Activated B cell treated with CpG ODN at 0.5 μM for 24 hours (primary cell): ENCODE data around the gene RAPGEF4. TPM values are rescaled to one million over a fixed set of nuclear protein-coding genes. Genes with fewer than 3 reads are reported as not detected.

Experiments
- ATAC-seq: fragments of 200-7000 bp; cut with Tn5 transposase; one replicate; pipeline ENCODE4 v1.10.0; 2021; ENCODE audit warnings: low read depth, mild to moderate bottlenecking, moderate library complexity
- CTCF ChIA-PET: fragments of 350-600 bp; sonication (Branson Sonifier 250); formaldehyde crosslinking; loops from one replicate; lab custom pipeline; 2021; ENCODE audit warnings: antibody characterized with exemption; lab: Charles Lee
- POLR2A ChIA-PET: fragments of 350-600 bp; sonication (Branson Sonifier 250); formaldehyde crosslinking; loops from one replicate; lab custom pipeline; 2021; ENCODE audit warnings: antibody characterized with exemption; lab: Charles Lee
- DNase-seq: peaks from one replicate; pipeline ENCODE4 v3.0.0; 2022
- H3K27ac Mint-ChIP-seq: one replicate; pipeline ENCODE4 v1.8.0; 2020; ENCODE audit warnings: mixed read lengths
- H3K27me3 Mint-ChIP-seq: one replicate; pipeline ENCODE4 v1.8.0; 2021; ENCODE audit warnings: mixed read lengths
- H3K36me3 Mint-ChIP-seq: one replicate; pipeline ENCODE4 v1.8.0; 2021; ENCODE audit warnings: low read depth, mixed read lengths
- H3K4me1 Mint-ChIP-seq: one replicate; pipeline ENCODE4 v1.8.0; 2021; ENCODE audit warnings: mixed read lengths
- H3K4me3 Mint-ChIP-seq: one replicate; pipeline ENCODE4 v1.8.0; 2020; ENCODE audit warnings: mild to moderate bottlenecking, mixed read lengths
- H3K9me3 Mint-ChIP-seq: one replicate; pipeline ENCODE4 v1.8.0; 2020; ENCODE audit warnings: mixed read lengths
- intact Hi-C: fragments of 100-400 bp; cut with micrococcal nuclease; formaldehyde crosslinking; loops from one replicate; pipeline ENCODE4 v1.15.1; 2024
- total RNA-seq: library from RNA; stranded (reverse); gene quantifications from 2 replicates; pipeline ENCODE4 v1.2.3, GENCODE V29; 2022
- TF ChIP-seq, protein P1 (sequence below): fragments of 200-600 bp; IDR thresholded peaks from one replicate; pipeline ENCODE4 v1.8.0; 2022; ENCODE audit warnings: antibody characterized with exemption, mild to moderate bottlenecking

Gene RAPGEF4
- total RNA-seq, 1 donor from 2014 or later: not detected

DNA sequence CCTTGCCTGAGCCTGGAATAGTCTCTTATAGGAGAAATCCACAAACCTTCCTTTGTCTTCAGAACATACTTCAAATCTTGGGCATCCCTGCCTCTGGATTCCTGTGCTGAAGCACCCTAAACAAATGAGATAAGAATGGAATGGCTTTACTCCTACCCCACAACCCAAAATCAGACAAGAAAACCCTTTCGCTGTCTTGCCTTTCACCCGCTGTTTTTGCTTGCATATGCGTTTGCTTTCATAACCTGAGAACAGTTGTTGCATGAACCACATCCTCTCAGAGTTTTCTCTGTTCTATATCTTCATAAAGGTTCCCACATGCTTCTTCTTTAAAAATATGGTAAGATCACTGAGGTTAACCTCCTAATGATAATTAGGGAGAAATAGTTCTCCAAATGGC is 207.9 kb downstream of the RAPGEF4 start:
- Mint-ChIP-seq H3K9me3 (peaks cover 4% of the 10 kb centered on the region), H3K27ac (no peak overlapping the region), H3K27me3 (peaks cover 19% of the 10 kb centered on the region), H3K4me1 (no peaks in the 10 kb centered on the region), H3K4me3 (no peak overlapping the region), H3K36me3 (no peaks in the 10 kb centered on the region)
- CTCF ChIA-PET: no interaction called here
- TF ChIP-seq, protein P1, sequence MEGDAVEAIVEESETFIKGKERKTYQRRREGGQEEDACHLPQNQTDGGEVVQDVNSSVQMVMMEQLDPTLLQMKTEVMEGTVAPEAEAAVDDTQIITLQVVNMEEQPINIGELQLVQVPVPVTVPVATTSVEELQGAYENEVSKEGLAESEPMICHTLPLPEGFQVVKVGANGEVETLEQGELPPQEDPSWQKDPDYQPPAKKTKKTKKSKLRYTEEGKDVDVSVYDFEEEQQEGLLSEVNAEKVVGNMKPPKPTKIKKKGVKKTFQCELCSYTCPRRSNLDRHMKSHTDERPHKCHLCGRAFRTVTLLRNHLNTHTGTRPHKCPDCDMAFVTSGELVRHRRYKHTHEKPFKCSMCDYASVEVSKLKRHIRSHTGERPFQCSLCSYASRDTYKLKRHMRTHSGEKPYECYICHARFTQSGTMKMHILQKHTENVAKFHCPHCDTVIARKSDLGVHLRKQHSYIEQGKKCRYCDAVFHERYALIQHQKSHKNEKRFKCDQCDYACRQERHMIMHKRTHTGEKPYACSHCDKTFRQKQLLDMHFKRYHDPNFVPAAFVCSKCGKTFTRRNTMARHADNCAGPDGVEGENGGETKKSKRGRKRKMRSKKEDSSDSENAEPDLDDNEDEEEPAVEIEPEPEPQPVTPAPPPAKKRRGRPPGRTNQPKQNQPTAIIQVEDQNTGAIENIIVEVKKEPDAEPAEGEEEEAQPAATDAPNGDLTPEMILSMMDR: no peak
- POLR2A ChIA-PET: no interaction called here
- DNase-seq (no peak), ATAC-seq (no peak)
- intact Hi-C loops: no loop called here

DNA sequence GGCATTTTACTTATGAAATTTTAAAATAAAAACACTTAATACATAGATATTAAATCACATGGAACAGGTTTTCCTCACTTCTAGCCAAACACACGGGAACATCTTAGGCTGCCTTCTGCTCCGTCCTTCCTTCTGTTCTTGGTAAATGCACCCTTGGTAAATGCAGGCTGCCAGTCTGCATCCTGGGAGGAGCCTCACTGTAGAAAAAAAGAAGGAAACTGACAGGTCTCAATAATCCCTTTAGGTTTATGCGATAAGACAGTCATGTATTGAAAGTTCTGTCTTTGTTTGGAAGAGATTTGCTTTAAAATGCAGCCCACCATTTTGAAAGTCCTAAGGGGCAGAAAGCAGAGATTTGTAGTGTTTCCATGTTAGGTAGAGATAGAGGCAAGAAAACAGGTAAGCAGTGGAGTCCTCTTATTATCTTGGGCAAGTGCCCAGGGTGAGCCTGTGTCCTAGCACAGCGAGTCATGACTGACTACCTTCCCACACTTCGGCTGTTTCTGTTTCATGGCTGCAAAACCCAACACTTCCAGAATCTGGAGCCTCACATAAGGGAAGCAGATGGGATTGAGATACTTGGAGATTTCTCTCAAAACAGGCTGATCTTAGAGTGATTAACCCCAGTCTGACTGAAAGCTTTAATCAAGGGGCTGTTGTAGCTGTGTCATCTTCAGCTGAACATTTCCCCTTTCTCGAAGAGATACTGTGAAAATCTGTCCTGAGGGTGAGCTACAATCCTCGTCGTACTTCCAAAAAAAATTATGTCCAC is 208.6 kb downstream of the RAPGEF4 start:
- peaks cover 4% of the 10 kb centered on the region for H3K9me3 Mint-ChIP-seq
- H3K27me3 Mint-ChIP-seq: peaks cover 17% of the 10 kb centered on the region
- DNase-seq (no peak), ATAC-seq (no peak)
- no peak overlapping the region for H3K4me3 Mint-ChIP-seq
- intact Hi-C loops: no loop called here
- CTCF ChIA-PET: no interaction called here
- no peaks in the 10 kb centered on the region for H3K4me1 Mint-ChIP-seq
- TF ChIP-seq, protein P1: no peak
- POLR2A ChIA-PET: no interaction called here
- no peaks in the 10 kb centered on the region for H3K36me3 Mint-ChIP-seq
- H3K27ac Mint-ChIP-seq: no peak overlapping the region

DNA sequence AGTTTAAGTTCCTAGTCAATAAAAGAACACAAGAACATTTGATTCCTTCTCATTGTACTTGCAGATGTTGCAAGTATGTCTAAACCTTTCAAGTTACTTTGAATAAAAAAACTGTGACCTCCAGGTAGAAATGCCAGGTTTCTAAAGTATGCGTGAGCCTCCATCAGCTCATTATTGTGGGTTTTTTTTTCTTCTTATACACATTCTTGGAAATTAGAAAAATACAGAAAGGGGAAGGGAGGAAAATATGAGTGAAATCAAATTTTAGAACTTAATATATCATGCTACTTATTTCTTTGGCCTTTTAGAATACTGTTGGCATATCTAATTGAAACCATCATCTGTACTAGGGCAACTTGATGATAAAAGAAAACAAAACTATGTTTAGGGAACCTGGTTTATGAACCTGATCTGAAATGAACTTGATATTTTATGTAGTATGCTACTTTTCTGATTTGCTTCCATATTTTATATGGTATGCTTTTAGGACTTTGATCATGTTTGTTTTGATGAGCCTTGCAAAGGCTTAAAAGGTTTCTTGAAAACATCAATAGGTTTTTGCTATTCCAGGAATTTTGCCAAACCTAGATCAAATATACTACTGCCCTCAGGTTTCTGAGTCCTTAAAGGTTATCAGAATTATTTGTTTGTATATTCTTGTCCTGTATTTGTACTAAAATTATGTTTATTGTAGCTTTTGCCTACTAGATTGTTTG is 209.3 kb downstream of the RAPGEF4 start:
- ChIA-PET POLR2A (no interaction called here), CTCF (no interaction called here)
- DNase-seq: no peak

DNA sequence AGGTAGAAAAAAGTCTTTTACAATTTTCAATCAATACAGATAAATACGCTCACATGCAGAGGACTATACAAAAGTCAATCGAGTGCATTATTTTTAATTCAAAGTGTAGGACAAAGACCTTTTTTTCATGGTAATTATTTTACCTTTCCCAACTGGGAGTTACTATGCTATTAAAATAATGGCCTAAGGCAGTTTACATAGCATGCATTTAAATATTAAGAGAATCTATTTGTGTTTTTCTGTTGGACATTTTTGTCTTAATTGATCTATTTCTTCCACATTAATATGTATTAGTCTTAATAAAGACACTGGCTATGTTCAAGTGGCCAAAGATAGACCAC is 209.8 kb downstream of the RAPGEF4 start:
- H3K27ac Mint-ChIP-seq: no peak overlapping the region
- DNase-seq: no peak
- TF ChIP-seq, protein P1: no peak
- H3K36me3 Mint-ChIP-seq: no peaks in the 10 kb centered on the region
- H3K4me3 Mint-ChIP-seq: no peak overlapping the region
- no peaks in the 10 kb centered on the region for H3K9me3 Mint-ChIP-seq
- CTCF ChIA-PET: no interaction called here
- peaks cover 13% of the 10 kb centered on the region for H3K27me3 Mint-ChIP-seq
- no peaks in the 10 kb centered on the region for H3K4me1 Mint-ChIP-seq
- ATAC-seq: no peak
- intact Hi-C loops: no loop called here
- POLR2A ChIA-PET: no interaction called here

More for the DNA sequence above, 209.3 kb downstream of the RAPGEF4 start:
- no peaks in the 10 kb centered on the region for H3K4me1 Mint-ChIP-seq
- no peaks in the 10 kb centered on the region for H3K36me3 Mint-ChIP-seq
- intact Hi-C loops: no loop called here
- H3K27ac Mint-ChIP-seq: no peak overlapping the region
- H3K4me3 Mint-ChIP-seq: no peak overlapping the region
- H3K27me3 Mint-ChIP-seq: peaks cover 15% of the 10 kb centered on the region
- no peak for ATAC-seq
- peaks cover 4% of the 10 kb centered on the region for H3K9me3 Mint-ChIP-seq
- TF ChIP-seq, protein P1: no peak

DNA sequence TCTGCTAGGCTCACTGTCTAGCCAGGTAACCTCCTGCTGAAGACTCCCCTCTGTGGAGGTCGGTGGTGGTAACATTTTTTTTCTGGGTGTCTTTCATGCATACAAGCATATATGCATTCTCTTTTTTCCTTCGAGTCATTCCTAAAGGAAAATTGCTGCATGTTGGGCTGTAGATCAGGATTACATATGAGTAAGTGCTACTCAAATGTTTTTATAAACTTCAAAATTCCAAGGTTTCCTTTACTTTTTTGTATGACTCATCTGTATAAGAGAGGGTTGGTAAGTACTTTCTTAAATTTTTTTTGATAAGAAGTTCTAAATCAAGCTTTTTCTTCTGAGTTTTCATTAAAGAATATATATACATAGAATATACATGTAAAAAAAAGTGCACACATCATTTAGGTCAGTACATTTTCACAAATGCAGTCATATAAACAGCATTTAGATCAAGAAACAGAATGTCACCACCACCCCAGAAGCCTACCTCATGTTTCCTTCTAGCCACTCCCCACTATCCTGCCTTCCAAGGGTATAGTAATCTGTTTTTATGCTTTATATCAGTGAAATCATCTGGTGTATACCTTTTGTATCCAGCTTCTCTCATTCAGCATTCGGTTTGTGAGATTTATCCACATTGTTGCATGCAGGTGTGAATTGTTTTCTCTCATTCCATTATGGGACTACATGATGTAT is 212.0 kb downstream of the RAPGEF4 start:
- TF ChIP-seq, protein P1: no peak
- intact Hi-C loops: no loop called here
- Mint-ChIP-seq H3K4me1 (no peaks in the 10 kb centered on the region), H3K27ac (no peak overlapping the region), H3K36me3 (no peaks in the 10 kb centered on the region), H3K9me3 (no peaks in the 10 kb centered on the region), H3K4me3 (no peak overlapping the region), H3K27me3 (peaks cover 17% of the 10 kb centered on the region)
- DNase-seq (no peak), ATAC-seq (no peak)
- ChIA-PET POLR2A (no interaction called here), CTCF (no interaction called here)
